Inflammatory macrophage treated with lipopolysaccharide for 1 hour (primary cell): Measurements from ENCODE around the gene PPFIBP2.

Experiments
- DNase-seq, 2 donors: peaks; one replicate each; pipeline ENCODE4 v3.0.0-alpha.2; 2020 to 2022

The PPFIBP2 gene

GRCh38 chr11:7605186-7605943, 91.6 kb downstream of the PPFIBP2 start:
- no peak for DNase-seq

GRCh38 chr11:7606496-7606895, 92.7 kb downstream of the PPFIBP2 start:
- peak in 1 of 2 donors; percentile 15 for DNase-seq

- no peak for DNase-seq
Observed at GRCh38 chr11:7609015-7609414, 95.2 kb downstream of the PPFIBP2 start.

GRCh38 chr11:7609521-7609920, 95.7 kb downstream of the PPFIBP2 start:
- no peak for DNase-seq

GRCh38 chr11:7610393-7610792, 96.6 kb downstream of the PPFIBP2 start:
- no peak for DNase-seq

DNA sequence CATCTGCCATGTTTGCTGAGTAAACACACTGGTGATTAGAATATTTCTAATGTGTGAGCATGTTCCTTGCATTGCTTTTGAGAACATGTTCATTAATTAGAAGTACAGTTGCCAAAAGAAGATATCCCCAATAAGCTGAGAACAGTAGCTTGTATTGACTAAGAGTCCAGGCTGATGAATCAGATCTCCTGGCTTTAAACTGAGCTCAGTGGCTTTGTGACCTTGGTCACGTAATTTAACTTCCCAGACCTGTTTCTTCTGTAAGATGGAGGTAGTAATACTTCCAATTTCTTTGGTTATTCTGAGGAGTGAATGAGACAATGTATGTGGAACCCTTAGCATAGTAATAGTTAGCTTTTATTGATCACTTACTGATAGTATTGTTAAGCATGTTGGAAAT, 97.6 kb downstream of the PPFIBP2 start:
- no peak for DNase-seq

DNA sequence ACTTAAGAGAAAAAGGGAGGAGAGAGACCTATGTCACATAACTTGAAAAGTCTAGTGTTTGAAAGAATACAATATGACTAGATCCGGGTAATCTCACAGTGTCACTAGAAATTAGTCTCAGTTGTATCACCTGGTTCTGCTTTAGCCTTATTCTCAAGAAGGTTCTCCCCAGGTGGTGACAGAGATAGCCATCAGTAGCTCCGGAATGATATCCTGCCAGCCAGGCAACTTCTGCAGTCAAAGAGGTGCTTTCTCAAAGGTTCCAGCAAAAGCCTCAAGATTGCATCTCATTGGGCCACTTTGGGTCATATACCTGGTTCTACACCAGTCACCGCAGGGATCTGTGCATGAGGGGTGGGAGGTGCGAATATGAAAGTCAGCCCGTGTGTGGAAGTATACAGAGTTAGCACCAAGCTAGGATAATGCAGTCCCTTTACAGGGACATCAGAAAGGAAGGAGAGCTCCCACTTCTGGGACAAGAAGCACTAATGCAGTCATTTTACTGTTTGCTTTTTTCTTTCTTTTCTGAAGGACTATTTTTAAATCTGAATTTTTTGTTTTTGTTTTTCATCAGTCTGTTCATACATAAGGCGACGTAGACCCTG, 98.4 kb downstream of the PPFIBP2 start:
- DNase-seq: no peak

DNA sequence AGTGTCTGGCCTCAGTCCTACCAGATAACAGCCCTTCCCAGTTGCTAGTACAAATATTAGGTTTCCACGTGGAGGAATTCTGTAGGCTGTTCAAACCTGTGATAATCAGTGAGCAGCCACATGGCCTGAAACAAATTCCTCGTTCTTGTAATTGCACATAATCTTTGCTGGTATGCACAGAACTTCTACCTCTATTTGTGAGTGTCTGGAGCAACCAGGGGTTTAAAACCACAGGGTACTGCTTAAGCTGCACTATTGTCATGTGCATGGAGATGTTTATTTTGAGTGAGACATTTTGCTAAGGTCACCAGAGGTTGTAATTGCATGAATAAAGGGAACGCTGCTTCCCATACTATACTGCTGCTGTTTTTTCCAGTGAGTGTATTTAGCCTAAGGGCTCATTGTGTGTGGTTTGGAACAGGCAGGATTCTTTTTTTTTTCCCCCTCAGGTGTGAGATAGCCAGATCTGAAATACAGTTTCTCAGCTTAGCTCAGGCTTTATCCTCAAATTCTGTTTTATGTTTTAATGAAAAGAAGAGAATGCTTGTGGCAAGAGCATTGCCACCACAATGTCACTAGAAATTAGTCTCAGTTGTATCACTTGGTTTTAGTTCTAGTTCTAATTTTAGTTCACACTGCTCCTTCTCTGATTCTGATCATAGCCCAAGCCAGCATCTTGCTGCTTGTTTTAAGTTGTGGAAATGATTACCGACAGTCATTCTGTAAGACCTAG, 99.0 kb downstream of the PPFIBP2 start:
- DNase-seq: no peak

DNA sequence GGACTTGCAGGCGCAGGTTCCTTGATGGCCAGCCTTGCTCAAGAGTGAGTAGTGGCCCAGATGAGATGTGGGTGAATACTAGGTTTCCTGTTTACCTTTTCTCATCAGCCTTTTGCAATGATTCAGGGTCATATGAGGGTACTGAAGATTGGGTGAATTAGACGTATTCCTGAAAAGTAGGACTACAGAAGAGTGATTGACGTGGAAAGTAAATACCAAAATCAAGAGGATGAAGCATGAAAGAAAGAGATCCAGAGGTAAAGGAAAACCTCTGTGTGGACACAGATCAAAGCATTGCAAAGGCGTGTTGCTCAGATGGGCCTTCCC, 99.6 kb downstream of the PPFIBP2 start:
- DNase-seq: no peak

DNA sequence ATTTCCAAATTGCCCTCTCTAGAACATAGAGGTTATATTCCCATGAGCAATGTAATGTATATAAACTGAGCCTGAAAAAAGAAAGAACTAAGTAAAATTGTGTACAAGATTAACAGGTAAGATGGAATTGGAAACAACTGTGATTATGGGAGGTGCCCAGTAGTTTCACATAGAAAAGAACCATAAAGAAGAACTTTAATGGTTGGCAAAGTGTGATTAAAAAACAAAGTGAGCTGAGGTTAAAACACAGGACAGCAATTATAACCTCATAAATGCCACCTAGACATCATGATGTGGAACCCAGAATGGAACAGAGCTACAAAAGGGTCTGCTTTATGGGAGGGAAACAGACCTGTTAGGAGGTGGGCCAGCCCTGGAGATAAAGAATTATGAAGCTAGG, 100.9 kb downstream of the PPFIBP2 start:
- DNase-seq: no peak

GRCh38 chr11:7617032-7617431, 103.2 kb downstream of the PPFIBP2 start:
- DNase-seq: no peak

GRCh38 chr11:7619322-7619721, 105.5 kb downstream of the PPFIBP2 start:
- no peak for DNase-seq

- no peak for DNase-seq
Observed at GRCh38 chr11:7621090-7621489, 107.3 kb downstream of the PPFIBP2 start.

DNA sequence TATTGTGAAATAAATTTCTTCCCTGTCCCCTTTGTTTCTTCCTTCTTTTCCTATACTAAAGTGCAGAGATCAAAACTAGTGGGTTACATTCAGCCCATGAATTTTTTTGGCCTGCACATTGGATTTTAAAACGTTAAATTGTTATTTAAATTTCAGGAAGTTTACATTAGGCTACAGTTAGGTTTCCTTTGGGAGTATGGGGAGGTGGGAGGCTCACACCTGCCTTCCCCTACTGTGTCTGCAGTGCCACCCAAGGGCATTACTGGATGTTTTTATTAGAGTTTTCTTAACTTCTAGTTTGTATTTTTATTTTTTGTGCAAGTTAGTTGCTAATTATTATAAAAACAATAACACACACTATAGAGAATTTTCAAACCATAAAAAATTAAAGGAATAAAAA, 107.8 kb downstream of the PPFIBP2 start:
- DNase-seq: no peak

DNA sequence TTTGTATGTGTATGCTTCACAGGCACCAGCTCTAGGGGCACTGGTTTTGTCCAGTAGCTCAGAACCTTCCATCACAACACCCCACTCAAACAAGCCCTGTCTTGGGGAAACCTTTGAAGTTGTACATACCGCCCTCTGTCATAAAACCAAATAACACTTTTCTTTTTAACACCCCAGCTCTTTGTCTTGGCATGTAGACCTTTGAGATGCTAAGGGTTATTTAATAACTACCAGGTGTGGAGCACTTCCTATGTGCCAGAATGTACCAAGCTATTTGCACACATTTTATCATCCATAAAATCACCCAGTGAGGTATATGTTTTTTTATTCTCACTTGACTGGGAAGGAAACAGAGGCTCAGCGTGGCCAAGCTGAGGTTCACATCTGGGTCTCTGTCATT, 108.9 kb downstream of the PPFIBP2 start:
- DNase-seq: no peak

DNA sequence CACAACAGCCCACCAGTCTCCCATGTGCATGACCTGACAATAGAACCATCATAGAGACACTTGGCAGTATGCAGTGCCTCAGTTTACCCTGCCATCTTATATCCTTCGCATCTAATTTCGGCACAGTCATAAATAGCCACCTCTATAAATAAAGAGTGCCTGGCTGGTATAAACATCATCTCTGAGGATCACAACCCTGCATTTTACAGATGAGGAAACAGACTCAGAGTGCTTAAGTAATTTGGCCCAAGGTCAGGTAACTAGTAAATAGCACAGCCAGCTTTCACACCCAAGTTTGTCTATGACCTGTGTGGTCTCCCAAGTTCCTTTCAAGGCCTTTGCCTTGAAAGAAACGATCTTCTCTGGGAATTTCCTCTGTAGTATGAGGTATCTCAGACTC, 114.9 kb downstream of the PPFIBP2 start:
- no peak for DNase-seq

DNA sequence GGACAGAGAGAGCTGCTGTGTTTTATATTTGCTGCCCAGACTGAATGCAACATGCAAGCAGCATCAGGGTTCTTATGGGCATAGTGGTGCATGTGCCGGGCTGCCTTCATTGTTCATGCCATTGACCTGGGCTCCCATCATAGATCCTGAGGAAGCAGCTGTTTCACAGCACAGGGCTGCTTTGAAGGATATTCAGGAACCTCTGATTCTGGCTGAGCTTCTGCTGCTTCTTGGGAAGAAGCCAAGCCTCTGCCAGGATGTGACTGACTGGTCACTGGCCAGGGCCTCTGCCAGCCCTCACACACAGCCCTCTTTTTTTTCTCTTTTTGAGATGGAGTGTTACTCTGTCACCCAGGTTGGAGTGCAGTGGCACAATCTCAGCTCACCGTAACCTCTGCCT, 116.2 kb downstream of the PPFIBP2 start:
- no peak for DNase-seq

DNA sequence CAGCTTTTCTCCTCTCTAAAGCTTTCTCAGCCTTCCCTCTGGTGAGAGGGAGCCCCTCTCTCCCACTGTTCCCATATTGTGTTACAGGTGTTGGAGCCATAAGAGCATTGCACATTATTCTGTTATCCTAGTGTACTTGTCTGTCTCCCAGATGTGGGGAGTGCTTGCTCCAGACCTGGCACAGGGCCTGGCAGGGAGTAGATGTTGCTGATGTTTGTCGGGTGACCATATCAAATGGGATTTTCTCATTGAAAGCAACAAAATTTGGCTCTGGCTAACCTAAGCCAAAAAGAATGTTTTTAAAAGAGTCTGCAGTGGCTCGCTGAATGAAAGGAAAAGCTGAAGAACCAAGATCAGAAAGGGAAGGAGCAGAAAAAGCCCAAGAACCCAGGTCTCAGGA, 118.4 kb downstream of the PPFIBP2 start:
- no peak for DNase-seq

DNA sequence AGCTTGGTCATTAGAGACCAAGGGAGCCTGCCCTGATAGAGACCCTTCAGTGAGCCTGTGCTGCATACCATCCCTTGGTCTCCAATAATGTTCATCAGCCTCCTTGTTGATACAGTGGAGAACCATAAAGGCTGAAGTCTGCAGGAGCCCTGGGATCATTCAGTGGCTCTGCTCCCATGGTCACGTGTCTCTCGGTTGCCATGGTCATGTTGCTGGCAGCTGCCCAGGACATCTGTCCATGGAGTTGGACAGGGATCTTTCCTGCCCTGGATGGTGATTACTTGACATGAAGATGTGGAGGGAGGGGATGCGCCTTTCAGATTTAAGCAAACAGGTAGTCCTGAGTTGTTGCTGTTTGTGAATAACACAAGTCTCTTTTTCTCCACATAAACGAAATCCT, 121.3 kb downstream of the PPFIBP2 start:
- no peak for DNase-seq

- DNase-seq: no peak
Observed at GRCh38 chr11:7635708-7636107, 121.9 kb downstream of the PPFIBP2 start.

GRCh38 chr11:7636350-7636749, 122.6 kb downstream of the PPFIBP2 start:
- no peak for DNase-seq

DNA sequence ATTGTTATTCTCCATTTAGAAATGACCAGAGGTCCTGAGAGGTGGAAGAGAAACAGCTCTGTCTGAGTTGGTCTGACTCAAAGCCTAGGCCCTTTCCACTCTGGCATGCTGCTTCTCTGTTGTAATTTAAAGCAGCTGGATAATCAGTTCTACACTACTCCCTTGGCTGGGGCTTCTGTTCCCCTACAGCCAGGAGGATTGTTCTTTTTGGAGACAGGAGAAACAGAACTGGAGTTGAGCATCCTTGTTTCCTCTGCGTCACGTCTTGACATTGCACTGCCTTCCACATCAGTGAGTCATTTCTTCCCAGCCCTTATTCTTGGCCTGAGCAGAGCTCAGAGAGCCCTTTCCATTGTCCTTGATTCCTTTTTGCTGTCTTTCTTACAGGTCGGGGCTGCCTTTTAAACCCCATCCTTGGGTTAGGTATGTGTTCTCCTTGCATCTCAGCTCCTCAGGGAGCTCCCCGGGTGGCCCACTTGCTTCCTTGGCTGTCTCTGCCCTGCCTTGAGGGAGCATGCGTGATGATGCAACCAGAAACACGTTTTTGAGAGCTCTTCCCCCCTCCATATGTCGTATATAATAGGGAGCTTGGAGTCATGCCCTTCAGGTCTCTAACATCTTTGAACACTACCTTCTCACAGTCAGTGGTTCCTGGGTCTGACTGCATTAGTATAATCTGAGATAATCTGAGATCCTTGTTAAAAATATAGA, 123.8 kb downstream of the PPFIBP2 start:
- DNase-seq: no peak
